K562 (cell line): Measurements from ENCODE around the gene RNPEPL1. TPM values are rescaled to one million over a fixed set of nuclear protein-coding genes. Genes with fewer than 3 reads are reported as not detected.

Experiments
- ATAC-seq: fragments of 200-7000 bp; cut with Tn5 transposase; 3 replicates; pipeline ENCODE4 v1.9.1; 2020; ENCODE audit warnings: moderate library complexity
- BruUV-seq: library from RNA; stranded (reverse); fragments of 400-500 nt; replicated peaks from 2 replicates; lab custom pipeline; 2021; lab: Mats Ljungman, UMichigan
- CTCF ChIA-PET: fragments of 300-600 bp; formaldehyde crosslinking; extraction: SDS; loops from one replicate; lab custom pipeline; 2021; ENCODE audit warnings: low intra/inter-chr PET ratio; lab: Yijun Ruan, JAX
- POLR2A ChIA-PET: fragments of 300-600, 350-650 bp; sonication (Branson Sonifier 250); formaldehyde crosslinking; extraction: SDS; loops from one replicate; lab custom pipeline; 2021; ENCODE audit warnings: antibody characterized with exemption, inconsistent platforms; lab: Yijun Ruan, JAX
- DNase-seq, 4 experiments: peaks; one replicate each; pipeline versions ENCODE4 v3.0.0 to v3.0.0-alpha.2; 2011 to 2018; ENCODE audit warnings: low spot score in 3 of 4, mixed read lengths in 3 of 4; ENCODE audit errors: extremely low read depth in 1 of 4
- FAIRE-seq: peaks from 2 replicates; lab custom pipeline; 2011; peaks lifted over from hg19 to GRCh38; lab: Jason Lieb, UNC
- H2AFZ ChIP-seq: 2 replicates; pipeline ENCODE4 v1.6.0; 2011; ENCODE audit warnings: low read depth, low read length, control low read depth, inconsistent platforms
- H3K27ac ChIP-seq: fragments of 200-600 bp; 3 replicates; pipeline ENCODE4 v1.8.0; 2011; ENCODE audit warnings: low read depth, mild to moderate bottlenecking, control low read depth, inconsistent platforms, low read length, moderate library complexity, mixed read lengths; ENCODE audit errors: extremely low read depth
- H3K27me3 ChIP-seq, 2 experiments: fragments of 300-600 bp in 1 of 2; 2 replicates in 1 of 2; 3 replicates in 1 of 2; pipeline versions ENCODE4 v1.6.0 to v1.8.0; 2011; ENCODE audit warnings: inconsistent platforms in 2 of 2, low read length in 2 of 2, mild to moderate bottlenecking in 1 of 2, mixed read lengths in 1 of 2, moderate library complexity in 1 of 2; ENCODE audit not compliant: control insufficient read depth in 2 of 2, insufficient read depth in 2 of 2
- H3K36me3 ChIP-seq: fragments of 300-600 bp; 3 replicates; pipeline ENCODE4 v1.8.0; 2011; ENCODE audit warnings: mild to moderate bottlenecking, low read length, inconsistent platforms; ENCODE audit not compliant: control insufficient read depth, insufficient read depth
- H3K4me1 ChIP-seq, 2 experiments: fragments of 200-600 bp in 1 of 2; replicated peaks in 1 of 2; 2 replicates in 1 of 2; 3 replicates in 1 of 2; pipeline versions ENCODE4 v1.5.1 to v1.8.0; 2011; ENCODE audit warnings: inconsistent platforms in 2 of 2, low read length in 2 of 2, mild to moderate bottlenecking in 1 of 2, mixed read lengths in 1 of 2, moderate library complexity in 1 of 2; ENCODE audit not compliant: control insufficient read depth in 2 of 2, insufficient read depth in 2 of 2
- H3K4me2 ChIP-seq: 2 replicates; pipeline ENCODE4 v1.6.1; 2011; ENCODE audit warnings: low read length, control low read depth, inconsistent platforms, mixed read lengths; ENCODE audit not compliant: insufficient read depth
- H3K4me3 ChIP-seq: fragments of 200-600 bp; sonication (generic), shearing (Covaris generic); 2 replicates; pipeline ENCODE4 v1.5.1; 2016; ENCODE audit warnings: control low read depth, inconsistent platforms
- H3K79me2 ChIP-seq: fragments of 200-600 bp; 3 replicates; pipeline ENCODE4 v1.8.0; 2011; ENCODE audit warnings: low read length, inconsistent platforms; ENCODE audit not compliant: control insufficient read depth, insufficient read depth
- H3K9ac ChIP-seq, 2 experiments: 2 replicates each; pipeline versions ENCODE4 v1.6.0 to v1.6.1; 2011; ENCODE audit warnings: low read depth in 2 of 2, low read length in 2 of 2, control low read depth in 1 of 2, inconsistent platforms in 1 of 2, mild to moderate bottlenecking in 1 of 2, mixed read lengths in 1 of 2; ENCODE audit not compliant: insufficient read depth in 1 of 2
- H3K9me1 ChIP-seq: one replicate; pipeline ENCODE4 v1.6.0; 2011; ENCODE audit warnings: inconsistent platforms, mild to moderate bottlenecking, low read length, moderate library complexity; ENCODE audit not compliant: control insufficient read depth, insufficient read depth
- H3K9me3 ChIP-seq: replicated peaks from 2 replicates; pipeline ENCODE4 v1.5.1; 2011; ENCODE audit warnings: low read depth, low read length, inconsistent platforms; ENCODE audit not compliant: control insufficient read depth, insufficient read depth
- H4K20me1 ChIP-seq: replicated peaks from 2 replicates; pipeline ENCODE4 v1.6.1; 2011; ENCODE audit warnings: low read length, inconsistent platforms, mixed read lengths; ENCODE audit not compliant: control insufficient read depth, insufficient read depth
- ERF ChIP-seq: fragments of 450-650 bp; formaldehyde crosslinking; IDR thresholded peaks from 2 replicates; pipeline ENCODE4 v1.4.0; 2020; ENCODE audit warnings: mild to moderate bottlenecking, mixed read lengths
- ESRRB ChIP-seq: fragments of 250-450 bp; sonication (Bioruptor Pico); IDR thresholded peaks from 2 replicates; pipeline ENCODE4 v1.5.0; 2020; ENCODE audit warnings: mild to moderate bottlenecking, moderate library complexity, borderline replicate concordance
- PHB2 ChIP-seq: fragments of 450-650 bp; IDR thresholded peaks from 2 replicates; pipeline ENCODE4 v1.6.1; 2017; ENCODE audit warnings: low read depth
- SP2 ChIP-seq: IDR thresholded peaks from 2 replicates; pipeline ENCODE4 v1.6.1; 2011; ENCODE audit warnings: mild to moderate bottlenecking, low read depth, low read length, moderate library complexity; ENCODE audit not compliant: poor library complexity, severe bottlenecking; ENCODE audit errors: extremely low read depth
- ZNF407 ChIP-seq: fragments of 450-650 bp; IDR thresholded peaks from 2 replicates; pipeline ENCODE4 v1.6.1; 2016; ENCODE audit warnings: low read depth
- ZNF551 ChIP-seq: fragments of 250-450 bp; sonication (Bioruptor Pico); IDR thresholded peaks from 2 replicates; pipeline ENCODE4 v1.5.0; 2021; ENCODE audit warnings: mild to moderate bottlenecking, moderate library complexity
- ZNF764 ChIP-seq: fragments of 250-450 bp; sonication (Bioruptor Pico); IDR thresholded peaks from 2 replicates; pipeline ENCODE4 v1.4.0; 2020; ENCODE audit warnings: low read depth, mild to moderate bottlenecking, moderate library complexity
- WGBS: fragments of 100-300 bp; shearing (Covaris generic); methylation state at CpG from one replicate; pipeline ENCODE4 v1.1.6; 2016; ENCODE audit warnings: low coverage, mixed read lengths; ENCODE audit not compliant: insufficient coverage; ENCODE audit errors: missing lambda C conversion rate; 5-methylcytosine and 5-hydroxymethylcytosine counted together
- in situ Hi-C: fragments of 300-500 bp; cut with MboI; formaldehyde crosslinking; loops from 4 replicates; pipeline ENCODE4 v1.15.0; 2018; ENCODE audit warnings: inconsistent platforms, mixed read lengths
- intact Hi-C: fragments of 100-400 bp; cut with micrococcal nuclease; formaldehyde crosslinking; loops from 2 replicates; pipeline ENCODE4 v1.14.2; 2022
- polyA plus RNA-seq, 8 experiments: library from polyadenylated mRNA; depleted of rRNA in 4 of 8; stranded (reverse) in 5 of 8; unstranded in 3 of 8; fragments of >200 nt; fragmentation: Nextera tagmentation in 2 of 8; fragmentation: Illumina TruSeq in 1 of 8; extraction: Ambion mirVana in 2 of 8; extraction: Trizol in 1 of 8; gene quantifications; 2 replicates each; pipeline versions ENCODE4 v1.2.1 to v1.2.3, GENCODE V29; 2011 to 2014; ENCODE audit warnings: inconsistent platforms in 1 of 8, missing spikeins in 1 of 8
- total RNA-seq, 7 experiments: library from RNA; depleted of rRNA in 6 of 7; stranded (reverse); fragments of >200 nt in 6 of 7; fragmentation: Illumina TruSeq in 2 of 7; extraction: Trizol in 2 of 7; gene quantifications; 2 replicates each; pipeline versions ENCODE4 v1.2.1 to v1.2.3, GENCODE V29; 2011 to 2021; ENCODE audit warnings: low replicate concordance in 1 of 7

RNPEPL1 gene
- total and polyA plus RNA-seq, 9 of the 15 experiments (the other 6 are each of a cell fraction or from before 2014, with no cell fraction given): 0.07 to 38.7 (median 5.6) TPM

- DNase-seq (no peak), FAIRE-seq (no peak), ATAC-seq (no peak)
- CTCF ChIA-PET: no interaction called here
- H3K36me3 ChIP-seq: peaks cover 13% of the 10 kb centered on the region; the same call in 1 of the 3 replicates
- TF ChIP-seq ZNF407: no peak
- no peak for TF ChIP-seq ZNF764 (CRISPR knock-in tag)
- no peak for TF ChIP-seq SP2
- no peak for TF ChIP-seq PHB2
- TF ChIP-seq ESRRB (CRISPR knock-in tag): no peak
- no peak for TF ChIP-seq ERF
- no peak for TF ChIP-seq ZNF551 (CRISPR knock-in tag)
- no peak overlapping the region for H3K27ac ChIP-seq
- WGBS: 87% methylated on average over 6 of the region's 23 CpGs
- in situ Hi-C loops: no loop called here
- no peaks in the 10 kb centered on the region for H3K27me3 ChIP-seq
- no TSS peak for BruUV-seq
- H3K4me1 ChIP-seq: peaks cover 0 to 27% of the 10 kb centered on the region in 2 experiments; a peak in 2 of 5 replicates
- no peak overlapping the region; a peak in 1 of 4 replicates for H3K9ac ChIP-seq
- no peak overlapping the region for H3K4me3 ChIP-seq
- intact Hi-C loops: no loop called here
- H2AFZ ChIP-seq: no peak overlapping the region
- H3K9me3 ChIP-seq: no peaks in the 10 kb centered on the region
- H4K20me1 ChIP-seq: no peaks in the 10 kb centered on the region
- no peak overlapping the region for H3K4me2 ChIP-seq
- POLR2A ChIA-PET: interaction anchor here (0.6 to 1.1 kb wide), 3 partner anchors 10 to 231 kb away, joined by 3 read pairs; partner anchors contain the start of gene CAPN10
- no peaks in the 10 kb centered on the region for H3K9me1 ChIP-seq
- no peaks in the 10 kb centered on the region for H3K79me2 ChIP-seq
Measured at GRCh38 chr2:240596491-240596931, 28.2 kb downstream of the RNPEPL1 start.
